HEK293 (cell line): ENCODE results near the gene WDR7.

Experiments
- KLF8 ChIP-seq: fragments of 450-650 bp; formaldehyde crosslinking; IDR thresholded peaks from 2 replicates; pipeline ENCODE4 v1.5.1; 2016; ENCODE audit warnings: missing biosample characterization, missing genetic modification characterization
- ZNF610 ChIP-seq: fragments of 450-650 bp; formaldehyde crosslinking; IDR thresholded peaks from 2 replicates; pipeline ENCODE4 v1.5.1; 2016; ENCODE audit warnings: missing biosample characterization, missing genetic modification characterization, borderline replicate concordance
- TF ChIP-seq, protein P1 (sequence below): fragments of 450-650 bp; formaldehyde crosslinking; IDR thresholded peaks from 2 replicates; pipeline ENCODE4 v1.5.1; 2016; ENCODE audit warnings: missing biosample characterization, missing genetic modification characterization
- TF ChIP-seq, protein P2 (sequence below): fragments of 450-650 bp; formaldehyde crosslinking; IDR thresholded peaks from 2 replicates; pipeline ENCODE4 v1.5.1; 2016; ENCODE audit warnings: missing biosample characterization, missing genetic modification characterization, low read depth
- TF ChIP-seq, protein P3 (sequence below): fragments of 450-650 bp; formaldehyde crosslinking; IDR thresholded peaks from 2 replicates; pipeline ENCODE4 v1.5.1; 2016; ENCODE audit warnings: missing biosample characterization, missing genetic modification characterization
- TF ChIP-seq, protein P4 (sequence below): fragments of 450-650 bp; formaldehyde crosslinking; IDR thresholded peaks from 2 replicates; pipeline ENCODE4 v1.5.1; 2016; ENCODE audit warnings: missing biosample characterization, missing genetic modification characterization
- TF ChIP-seq, protein P5 (sequence below): fragments of 450-650 bp; formaldehyde crosslinking; IDR thresholded peaks from 2 replicates; pipeline ENCODE4 v1.5.1; 2016; ENCODE audit warnings: missing biosample characterization, missing genetic modification characterization
- TF ChIP-seq, protein P6 (sequence below): fragments of 450-650 bp; formaldehyde crosslinking; IDR thresholded peaks from 2 replicates; pipeline ENCODE4 v1.5.1; 2016; ENCODE audit warnings: missing biosample characterization, missing genetic modification characterization

DNA sequence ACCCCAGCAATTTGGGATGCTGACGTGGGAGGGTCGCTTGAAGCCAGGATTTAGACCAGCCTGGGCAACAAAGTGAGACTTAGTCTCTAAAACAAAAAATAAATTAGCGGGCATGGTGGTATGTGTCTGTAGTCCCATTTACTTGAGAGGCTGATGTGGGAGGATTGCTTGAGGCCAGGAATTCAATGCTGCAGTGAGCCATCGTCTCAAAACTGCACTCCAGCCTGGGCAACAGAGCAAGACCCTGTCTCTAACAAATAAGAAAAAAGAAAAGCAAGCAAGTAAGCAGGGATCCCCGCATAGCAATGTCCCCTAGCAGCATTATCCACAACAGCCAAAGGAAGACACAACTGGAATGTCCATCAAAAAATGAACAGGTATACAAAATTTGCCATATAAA is 16.2 kb upstream of the WDR7 start:
- TF ChIP-seq, protein P1, sequence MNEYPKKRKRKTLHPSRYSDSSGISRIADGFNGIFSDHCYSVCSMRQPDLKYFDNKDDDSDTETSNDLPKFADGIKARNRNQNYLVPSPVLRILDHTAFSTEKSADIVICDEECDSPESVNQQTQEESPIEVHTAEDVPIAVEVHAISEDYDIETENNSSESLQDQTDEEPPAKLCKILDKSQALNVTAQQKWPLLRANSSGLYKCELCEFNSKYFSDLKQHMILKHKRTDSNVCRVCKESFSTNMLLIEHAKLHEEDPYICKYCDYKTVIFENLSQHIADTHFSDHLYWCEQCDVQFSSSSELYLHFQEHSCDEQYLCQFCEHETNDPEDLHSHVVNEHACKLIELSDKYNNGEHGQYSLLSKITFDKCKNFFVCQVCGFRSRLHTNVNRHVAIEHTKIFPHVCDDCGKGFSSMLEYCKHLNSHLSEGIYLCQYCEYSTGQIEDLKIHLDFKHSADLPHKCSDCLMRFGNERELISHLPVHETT (tag by site-specific recombination): no peak
- TF ChIP-seq, protein P2, sequence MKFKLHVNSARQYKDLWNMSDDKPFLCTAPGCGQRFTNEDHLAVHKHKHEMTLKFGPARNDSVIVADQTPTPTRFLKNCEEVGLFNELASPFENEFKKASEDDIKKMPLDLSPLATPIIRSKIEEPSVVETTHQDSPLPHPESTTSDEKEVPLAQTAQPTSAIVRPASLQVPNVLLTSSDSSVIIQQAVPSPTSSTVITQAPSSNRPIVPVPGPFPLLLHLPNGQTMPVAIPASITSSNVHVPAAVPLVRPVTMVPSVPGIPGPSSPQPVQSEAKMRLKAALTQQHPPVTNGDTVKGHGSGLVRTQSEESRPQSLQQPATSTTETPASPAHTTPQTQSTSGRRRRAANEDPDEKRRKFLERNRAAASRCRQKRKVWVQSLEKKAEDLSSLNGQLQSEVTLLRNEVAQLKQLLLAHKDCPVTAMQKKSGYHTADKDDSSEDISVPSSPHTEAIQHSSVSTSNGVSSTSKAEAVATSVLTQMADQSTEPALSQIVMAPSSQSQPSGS (tag by site-specific recombination): no peak
- TF ChIP-seq, protein P3, sequence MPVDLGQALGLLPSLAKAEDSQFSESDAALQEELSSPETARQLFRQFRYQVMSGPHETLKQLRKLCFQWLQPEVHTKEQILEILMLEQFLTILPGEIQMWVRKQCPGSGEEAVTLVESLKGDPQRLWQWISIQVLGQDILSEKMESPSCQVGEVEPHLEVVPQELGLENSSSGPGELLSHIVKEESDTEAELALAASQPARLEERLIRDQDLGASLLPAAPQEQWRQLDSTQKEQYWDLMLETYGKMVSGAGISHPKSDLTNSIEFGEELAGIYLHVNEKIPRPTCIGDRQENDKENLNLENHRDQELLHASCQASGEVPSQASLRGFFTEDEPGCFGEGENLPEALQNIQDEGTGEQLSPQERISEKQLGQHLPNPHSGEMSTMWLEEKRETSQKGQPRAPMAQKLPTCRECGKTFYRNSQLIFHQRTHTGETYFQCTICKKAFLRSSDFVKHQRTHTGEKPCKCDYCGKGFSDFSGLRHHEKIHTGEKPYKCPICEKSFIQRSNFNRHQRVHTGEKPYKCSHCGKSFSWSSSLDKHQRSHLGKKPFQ (tag by site-specific recombination): no peak
- TF ChIP-seq, protein P4, sequence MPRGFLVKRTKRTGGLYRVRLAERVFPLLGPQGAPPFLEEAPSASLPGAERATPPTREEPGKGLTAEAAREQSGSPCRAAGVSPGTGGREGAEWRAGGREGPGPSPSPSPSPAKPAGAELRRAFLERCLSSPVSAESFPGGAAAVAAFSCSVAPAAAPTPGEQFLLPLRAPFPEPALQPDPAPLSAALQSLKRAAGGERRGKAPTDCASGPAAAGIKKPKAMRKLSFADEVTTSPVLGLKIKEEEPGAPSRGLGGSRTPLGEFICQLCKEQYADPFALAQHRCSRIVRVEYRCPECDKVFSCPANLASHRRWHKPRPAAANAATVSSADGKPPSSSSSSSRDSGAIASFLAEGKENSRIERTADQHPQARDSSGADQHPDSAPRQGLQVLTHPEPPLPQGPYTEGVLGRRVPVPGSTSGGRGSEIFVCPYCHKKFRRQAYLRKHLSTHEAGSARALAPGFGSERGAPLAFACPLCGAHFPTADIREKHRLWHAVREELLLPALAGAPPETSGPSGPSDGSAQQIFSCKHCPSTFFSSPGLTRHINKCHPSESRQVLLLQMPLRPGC (tag by site-specific recombination): no peak
- TF ChIP-seq, protein P5, sequence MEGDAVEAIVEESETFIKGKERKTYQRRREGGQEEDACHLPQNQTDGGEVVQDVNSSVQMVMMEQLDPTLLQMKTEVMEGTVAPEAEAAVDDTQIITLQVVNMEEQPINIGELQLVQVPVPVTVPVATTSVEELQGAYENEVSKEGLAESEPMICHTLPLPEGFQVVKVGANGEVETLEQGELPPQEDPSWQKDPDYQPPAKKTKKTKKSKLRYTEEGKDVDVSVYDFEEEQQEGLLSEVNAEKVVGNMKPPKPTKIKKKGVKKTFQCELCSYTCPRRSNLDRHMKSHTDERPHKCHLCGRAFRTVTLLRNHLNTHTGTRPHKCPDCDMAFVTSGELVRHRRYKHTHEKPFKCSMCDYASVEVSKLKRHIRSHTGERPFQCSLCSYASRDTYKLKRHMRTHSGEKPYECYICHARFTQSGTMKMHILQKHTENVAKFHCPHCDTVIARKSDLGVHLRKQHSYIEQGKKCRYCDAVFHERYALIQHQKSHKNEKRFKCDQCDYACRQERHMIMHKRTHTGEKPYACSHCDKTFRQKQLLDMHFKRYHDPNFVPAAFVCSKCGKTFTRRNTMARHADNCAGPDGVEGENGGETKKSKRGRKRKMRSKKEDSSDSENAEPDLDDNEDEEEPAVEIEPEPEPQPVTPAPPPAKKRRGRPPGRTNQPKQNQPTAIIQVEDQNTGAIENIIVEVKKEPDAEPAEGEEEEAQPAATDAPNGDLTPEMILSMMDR (tag by site-specific recombination): no peak
- TF ChIP-seq ZNF610 (no peak), KLF8 (tag by site-specific recombination) (no peak)
- TF ChIP-seq, protein P6, sequence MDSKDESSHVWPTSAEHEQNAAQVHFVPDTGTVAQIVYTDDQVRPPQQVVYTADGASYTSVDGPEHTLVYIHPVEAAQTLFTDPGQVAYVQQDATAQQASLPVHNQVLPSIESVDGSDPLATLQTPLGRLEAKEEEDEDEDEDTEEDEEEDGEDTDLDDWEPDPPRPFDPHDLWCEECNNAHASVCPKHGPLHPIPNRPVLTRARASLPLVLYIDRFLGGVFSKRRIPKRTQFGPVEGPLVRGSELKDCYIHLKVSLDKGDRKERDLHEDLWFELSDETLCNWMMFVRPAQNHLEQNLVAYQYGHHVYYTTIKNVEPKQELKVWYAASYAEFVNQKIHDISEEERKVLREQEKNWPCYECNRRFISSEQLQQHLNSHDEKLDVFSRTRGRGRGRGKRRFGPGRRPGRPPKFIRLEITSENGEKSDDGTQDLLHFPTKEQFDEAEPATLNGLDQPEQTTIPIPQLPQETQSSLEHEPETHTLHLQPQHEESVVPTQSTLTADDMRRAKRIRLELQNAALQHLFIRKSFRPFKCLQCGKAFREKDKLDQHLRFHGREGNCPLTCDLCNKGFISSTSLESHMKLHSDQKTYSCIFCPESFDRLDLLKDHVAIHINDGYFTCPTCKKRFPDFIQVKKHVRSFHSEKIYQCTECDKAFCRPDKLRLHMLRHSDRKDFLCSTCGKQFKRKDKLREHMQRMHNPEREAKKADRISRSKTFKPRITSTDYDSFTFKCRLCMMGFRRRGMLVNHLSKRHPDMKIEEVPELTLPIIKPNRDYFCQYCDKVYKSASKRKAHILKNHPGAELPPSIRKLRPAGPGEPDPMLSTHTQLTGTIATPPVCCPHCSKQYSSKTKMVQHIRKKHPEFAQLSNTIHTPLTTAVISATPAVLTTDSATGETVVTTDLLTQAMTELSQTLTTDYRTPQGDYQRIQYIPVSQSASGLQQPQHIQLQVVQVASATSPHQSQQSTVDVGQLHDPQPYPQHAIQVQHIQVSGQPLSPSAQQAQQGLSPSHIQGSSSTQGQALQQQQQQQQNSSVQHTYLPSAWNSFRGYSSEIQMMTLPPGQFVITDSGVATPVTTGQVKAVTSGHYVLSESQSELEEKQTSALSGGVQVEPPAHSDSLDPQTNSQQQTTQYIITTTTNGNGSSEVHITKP (tag by site-specific recombination): no peak
